HG03460 (cell line): ENCODE measurements around the gene ANO6.
A peak's percentile ranks its signal among the peaks of the same experiment; 100 is the strongest.

ENCODE experiments used
- ATAC-seq: cut with Tn5 transposase; IDR thresholded peaks from one replicate; pipeline ENCODE4 v1.9.1; 2021; ENCODE audit not compliant: unreplicated experiment

Gene ANO6

DNA sequence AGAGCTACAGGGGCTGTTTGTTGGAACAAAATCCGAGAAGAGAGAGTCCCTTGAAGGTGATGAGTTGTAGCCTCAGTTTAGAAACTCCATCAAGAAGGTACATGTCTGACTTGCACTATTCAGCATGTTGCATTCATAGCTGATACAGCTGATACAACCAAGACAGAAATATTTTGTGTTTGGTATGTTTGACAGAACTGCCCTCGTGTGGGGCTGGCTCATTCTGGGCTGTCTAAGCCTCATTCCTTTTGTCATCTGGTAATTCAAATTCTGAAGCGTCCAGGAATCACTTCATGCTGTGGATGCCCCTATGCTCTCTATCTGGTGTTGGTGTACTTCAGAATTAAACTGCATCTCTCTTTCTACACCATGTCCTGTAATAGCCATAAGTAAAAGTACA lies 126.3 kb downstream of the ANO6 start:
- no peak for ATAC-seq

DNA sequence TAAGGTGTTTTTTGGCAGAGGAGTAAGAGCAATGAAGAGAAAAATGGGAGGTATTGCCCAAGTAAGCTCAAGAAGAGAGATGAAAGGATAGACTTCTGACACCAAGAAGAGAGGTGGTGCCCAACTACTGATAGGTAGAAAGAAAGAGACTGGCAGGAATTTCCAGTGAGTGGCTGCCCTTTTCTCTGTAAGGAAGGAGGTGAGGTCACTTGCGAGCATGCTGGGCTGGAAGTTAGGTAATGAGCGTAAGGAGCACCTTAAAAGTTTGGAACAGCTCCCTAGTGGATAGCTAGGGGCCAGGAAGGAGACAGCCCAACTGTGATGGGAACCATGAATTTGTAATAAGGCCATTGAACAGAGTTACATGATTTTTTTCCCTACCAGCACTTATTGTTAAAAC lies 127.0 kb downstream of the ANO6 start:
- no peak for ATAC-seq

DNA sequence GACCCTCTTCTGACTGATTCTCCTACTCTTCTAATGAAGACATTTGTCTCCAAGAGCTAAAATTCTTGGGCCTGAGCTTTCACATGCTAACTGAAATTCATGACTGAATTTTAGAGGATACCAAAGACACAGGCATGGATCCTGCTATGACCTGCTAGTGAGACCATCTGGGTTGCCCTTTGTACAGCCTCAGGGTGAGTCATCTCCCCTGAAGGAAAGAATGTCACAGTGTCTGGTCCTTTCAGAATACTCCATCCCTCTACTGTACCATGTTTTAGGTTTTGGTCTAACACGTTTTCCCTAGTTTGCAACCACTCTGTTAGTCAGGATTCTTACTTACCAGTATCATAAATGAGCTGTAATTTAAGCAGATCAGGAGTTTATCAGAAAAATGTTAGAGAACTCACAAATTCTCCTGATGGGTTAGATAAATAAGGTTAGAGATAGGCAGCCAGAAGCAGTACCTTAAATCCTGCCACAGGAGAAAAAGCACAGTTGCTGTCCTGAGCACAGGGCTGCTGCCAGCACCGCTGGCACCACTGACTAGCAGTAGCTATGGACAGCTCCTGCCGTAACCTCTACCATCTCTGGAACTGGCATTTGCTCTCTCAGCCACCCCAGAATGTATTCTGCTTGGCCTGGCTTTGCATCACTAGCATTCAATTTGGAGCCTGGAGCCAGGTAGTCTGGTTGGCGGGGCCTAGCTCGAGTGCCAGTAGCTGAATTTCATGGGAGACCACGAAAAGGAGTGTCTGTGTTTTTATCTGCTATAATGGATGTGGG lies 127.6 kb downstream of the ANO6 start:
- ATAC-seq, result no peak

DNA sequence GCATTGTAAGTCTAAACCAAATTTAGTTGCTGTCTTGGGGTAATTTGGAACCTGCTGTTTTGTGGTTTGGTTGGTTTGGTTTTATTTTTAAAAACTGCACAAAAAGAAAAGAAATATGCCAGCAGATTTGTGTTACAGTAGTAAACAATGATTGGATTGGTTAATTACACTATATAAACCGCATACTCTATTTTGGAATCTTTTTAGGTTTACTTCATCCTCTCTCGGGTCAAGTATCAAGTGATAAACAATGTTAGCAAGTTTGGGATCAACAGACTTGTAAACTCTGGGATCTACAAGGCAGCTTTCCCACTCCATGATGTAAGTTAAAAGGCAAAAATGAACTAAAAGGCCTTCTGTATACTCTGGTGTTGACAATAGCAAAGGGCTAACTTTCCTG lies 132.4 kb downstream of the ANO6 start:
- no peak for ATAC-seq

DNA sequence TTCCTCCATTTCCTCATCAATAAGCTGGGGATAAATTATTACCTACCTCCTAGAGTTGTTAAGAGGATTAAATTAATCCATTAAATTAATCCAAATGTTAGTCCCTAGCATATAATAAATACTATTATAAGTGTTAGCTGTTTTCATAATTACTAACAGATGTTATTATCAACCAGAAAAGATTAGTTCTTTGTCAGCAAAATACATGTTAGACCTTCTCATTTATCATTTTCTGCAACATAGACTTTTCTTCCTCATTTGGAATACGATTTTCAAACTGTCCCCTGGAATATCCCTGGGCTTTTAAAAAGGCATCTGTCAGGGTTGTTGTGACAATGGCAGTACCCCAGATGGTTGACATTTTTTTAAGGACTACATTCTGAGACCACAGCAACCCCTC lies 133.1 kb downstream of the ANO6 start:
- no peak for ATAC-seq

DNA sequence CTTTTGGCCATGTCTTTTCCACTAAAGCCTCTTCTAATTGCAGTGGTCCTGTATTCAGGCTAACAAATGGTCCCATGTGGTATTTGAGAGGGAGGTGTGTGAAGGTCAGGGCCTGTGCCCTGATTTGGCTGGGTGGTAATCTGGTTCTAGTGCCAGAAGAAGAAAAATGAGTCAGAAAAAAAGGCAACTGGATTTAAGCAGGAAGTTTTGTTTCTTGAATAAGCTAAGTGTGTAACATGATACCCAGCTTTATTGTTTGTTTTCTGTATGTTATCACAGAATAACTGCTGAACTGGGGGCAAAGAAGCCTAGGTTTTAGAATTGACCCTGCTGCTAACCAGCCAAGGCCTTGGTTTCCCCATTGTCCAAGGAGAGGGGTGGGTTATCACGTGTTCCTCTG lies 134.0 kb downstream of the ANO6 start:
- ATAC-seq, result no peak

DNA sequence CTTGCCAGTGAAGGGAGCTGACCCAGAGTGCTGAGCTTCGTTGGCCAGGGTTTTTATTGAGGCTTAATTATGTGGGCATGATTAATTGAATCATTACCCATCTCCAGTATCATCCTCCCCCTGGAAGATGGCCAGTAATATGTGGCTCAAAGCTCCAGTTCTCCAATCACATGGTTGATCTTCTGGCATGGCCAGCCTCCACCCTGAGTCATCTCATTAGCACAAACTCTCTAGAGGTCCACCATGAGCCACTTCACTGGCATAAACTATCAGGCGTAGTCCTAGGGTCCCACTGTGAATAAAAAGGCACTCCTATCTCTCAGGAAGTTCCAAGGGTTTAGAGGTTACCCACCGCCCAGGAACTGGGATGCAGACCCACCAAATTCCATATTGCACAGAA lies 135.0 kb downstream of the ANO6 start:
- ATAC-seq, result no peak

DNA sequence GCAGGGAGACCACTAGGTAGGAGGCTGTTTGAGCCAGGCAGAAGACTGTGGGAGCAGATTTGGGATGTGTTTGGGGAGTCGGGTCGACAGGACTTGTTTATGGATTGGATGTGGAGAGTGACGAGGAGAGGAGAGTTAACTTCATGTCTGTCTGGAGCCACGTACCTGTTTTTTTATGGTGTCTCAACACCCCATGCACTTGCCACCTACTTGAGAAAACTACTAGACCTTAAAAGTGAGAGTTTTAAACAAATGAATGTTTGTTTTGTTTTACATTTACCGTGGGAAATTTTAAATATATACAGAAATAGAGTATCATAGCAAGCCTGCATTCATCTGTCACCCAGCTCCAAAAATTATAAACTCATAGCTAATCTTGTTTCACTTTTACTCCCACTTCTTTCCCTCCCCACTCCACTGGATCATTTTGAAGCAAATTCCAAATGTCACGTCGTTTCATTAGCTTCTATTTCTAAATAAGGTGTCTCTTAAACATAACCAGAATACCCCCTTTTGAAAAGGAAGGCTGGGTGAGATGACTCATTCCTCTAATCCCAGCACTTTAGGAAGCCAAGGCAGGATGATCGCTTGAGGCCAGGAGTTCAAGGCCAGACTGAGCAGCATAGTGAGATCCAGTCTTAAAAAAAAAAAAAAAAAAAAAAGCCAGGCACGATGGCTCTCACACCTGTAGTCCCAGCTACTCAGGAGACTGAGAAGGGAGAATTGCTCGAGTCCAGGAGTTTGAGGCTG lies 136.2 kb downstream of the ANO6 start:
- no peak for ATAC-seq

DNA sequence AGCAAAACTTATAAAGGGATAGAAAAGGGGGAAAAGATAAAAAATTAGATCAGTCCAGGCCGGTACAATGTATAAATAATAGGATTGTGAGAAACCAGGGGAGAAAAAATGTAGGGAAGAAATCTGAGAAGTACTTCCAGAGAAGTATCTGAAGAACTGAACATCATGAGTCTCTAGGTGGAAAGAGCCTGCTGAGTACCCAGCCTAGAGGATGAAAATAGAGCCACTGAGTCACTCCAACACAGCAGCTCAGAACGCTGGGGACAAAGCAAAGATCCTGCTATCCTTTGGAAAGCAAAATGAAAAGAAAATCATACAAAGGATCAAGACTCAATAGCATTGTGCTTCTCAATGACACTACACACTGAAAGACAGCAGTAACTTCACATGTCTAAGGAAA lies 138.0 kb downstream of the ANO6 start:
- ATAC-seq, result no peak

DNA sequence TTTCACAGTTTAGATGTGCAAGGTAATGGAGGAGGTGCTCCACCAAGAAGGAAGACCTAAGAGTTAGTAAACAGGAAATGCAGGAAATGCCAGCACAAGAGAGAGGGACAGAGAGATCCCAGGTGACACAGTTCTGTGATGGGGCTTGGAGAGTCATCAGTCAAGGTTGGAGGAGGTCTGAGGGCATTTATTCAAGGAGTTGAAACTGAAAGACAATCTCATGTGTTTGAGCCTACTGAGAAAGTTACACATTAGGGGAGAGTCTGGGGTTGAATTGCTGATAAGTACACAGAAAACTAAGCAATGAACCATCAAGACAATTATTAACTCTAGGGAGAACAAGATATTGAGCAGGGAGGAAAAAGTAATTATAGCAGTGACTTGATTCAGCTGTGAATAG lies 138.5 kb downstream of the ANO6 start:
- peak; percentile 97 for ATAC-seq

DNA sequence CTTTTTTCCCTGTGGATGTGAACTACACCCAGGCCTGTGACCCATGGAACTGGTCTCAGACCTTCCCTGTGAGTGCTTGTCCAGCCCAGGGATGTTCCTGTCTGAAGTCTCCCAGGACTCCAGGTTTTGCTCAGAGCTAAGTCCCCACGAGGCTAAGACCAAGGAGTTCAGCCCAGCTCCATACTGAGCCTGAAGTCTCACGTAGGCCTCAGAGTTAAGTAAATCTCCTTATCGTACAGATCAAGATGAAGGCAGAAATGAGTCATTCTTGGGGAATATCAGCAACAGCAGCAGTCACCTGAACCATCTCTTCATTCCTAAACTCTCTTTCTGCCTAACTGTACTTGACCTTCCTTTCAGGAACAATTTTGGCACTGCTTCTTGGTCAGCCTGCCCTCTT lies 139.8 kb downstream of the ANO6 start:
- no peak for ATAC-seq

DNA sequence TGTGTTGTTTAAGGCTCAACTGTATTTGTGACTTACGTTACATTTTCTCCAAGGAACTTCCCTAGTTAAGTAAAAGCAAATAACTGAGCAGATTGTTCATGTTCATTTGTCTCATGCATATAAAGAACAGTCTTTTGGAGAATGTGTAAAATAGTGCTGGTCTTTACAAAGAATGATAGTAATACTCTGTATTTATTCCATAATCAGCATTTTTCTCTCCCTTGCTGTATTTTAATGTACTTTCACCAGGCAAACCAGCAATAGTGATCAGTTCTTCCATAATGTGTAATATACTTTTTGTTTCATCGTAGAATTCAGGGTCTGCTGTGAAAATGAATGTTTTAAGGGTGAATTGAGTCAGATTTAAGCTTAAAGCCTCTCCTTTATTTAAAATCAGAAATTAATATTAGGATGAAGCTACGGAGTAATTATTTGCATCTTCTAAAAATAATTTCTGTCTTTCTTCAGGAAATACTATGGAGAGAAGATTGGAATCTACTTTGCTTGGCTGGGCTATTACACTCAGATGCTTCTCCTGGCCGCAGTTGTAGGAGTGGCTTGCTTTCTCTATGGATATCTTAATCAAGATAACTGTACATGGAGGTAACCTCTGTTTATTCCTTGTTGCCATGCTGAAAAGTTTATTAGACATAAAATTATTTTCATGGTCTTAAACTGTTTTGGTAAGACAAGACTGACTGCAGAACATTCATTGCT lies 141.1 kb downstream of the ANO6 start:
- no peak for ATAC-seq

DNA sequence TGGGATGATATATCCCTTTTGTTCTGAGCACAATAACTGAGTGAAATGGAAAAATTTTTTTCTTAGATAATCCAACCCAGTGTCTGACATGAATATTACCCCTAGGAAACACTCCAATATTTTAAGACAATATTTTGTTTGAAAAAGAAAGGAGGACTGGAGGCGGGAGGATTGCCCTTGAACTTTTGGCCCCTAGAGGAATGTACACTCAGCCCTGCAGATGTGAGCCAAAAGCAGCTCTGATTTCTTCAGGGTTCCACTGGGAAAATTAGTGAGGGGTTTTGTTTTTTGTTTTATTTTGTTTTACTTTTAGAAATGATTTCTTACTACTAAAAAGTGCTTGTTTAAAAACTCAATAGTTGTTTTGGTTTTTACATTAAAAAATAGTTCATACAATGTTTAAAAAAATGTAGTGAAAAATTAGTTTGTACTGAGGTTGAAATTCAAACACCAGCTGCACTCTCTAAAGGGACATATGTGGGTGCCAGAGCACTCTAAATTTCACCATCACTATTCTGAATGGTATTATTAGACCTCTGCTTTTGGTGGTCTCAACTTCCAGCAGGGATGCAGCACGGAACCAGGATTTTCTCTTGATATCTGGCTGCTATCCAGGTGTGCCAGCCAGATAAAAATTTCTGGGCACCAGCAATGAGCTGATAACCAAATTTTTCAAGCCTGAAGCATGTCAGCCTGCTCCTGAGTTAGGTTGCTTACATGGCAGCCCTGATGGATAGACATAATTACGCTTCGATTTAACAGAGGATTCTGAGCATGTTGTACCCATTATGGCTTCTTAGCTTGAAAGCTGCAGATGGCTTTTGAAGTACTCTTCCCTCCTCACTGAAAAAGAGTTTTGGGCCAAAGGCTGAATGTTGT lies 141.9 kb downstream of the ANO6 start:
- no peak for ATAC-seq

DNA sequence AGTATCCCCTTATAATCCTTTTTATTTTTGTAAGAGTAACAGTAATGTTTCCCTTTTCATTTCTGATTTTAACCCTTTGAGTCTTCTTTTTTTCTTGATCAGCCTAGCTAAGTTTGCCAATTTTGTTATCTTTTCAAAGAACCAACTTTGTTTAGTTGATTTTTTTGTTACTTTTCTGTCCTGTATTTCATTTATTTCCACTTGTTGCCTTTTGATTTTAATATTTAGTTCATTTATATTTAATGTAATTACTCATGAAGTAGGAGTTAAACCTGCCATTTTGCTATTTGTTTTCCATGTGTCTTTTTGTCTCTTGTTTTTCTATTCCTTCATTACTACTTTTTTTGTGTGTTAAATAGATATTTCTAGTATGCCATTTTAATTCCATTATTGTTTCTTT lies 146.4 kb downstream of the ANO6 start:
- no peak for ATAC-seq

DNA sequence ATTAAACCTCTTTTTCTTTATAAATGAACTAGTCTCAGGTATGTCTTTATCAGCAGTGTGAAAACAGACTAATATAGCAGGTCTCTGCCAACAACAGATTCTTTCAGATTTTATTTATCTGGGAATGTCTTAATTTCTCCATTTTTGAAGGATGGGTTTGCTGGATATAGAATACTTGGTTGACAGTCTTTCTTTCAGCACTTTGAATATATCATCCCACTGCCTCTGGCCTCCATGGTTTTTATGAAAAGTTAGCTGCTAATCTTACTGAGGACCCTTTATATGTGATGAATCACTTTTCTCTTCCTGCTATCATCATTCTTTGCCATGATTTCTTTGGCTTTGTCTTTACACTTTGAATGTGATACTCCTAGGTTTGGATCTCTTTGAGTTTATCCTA lies 148.0 kb downstream of the ANO6 start:
- no peak for ATAC-seq

DNA sequence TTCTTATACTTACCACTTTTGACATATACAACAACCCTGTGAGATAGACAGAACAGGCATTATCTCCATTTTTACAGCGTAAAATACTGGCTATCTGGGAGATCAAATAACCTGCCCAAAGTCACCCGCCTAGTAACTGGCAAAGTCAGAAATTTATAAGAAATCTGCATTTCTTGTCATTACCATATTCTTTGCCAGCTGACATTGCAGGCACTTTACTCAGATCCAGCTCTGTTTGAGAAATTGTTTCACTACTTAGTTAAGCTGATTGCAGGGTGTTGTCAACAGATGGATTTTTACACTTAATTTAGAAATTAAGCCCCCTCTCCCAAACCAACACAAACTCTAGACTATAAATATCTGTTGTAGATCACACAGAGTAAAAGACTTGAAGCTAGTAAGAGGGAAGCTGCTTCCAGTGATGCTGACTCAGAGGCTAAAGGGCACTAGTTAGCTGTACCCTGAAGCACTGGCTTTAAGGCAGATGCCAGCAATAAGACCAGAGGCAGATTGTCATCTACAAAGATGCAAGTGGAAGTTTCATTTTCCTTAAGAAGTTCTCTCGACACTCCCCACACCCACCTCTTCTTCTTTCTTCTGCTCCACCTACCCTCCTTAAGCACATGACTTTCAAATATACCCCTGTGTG lies 153.1 kb downstream of the ANO6 start:
- ATAC-seq, result no peak

DNA sequence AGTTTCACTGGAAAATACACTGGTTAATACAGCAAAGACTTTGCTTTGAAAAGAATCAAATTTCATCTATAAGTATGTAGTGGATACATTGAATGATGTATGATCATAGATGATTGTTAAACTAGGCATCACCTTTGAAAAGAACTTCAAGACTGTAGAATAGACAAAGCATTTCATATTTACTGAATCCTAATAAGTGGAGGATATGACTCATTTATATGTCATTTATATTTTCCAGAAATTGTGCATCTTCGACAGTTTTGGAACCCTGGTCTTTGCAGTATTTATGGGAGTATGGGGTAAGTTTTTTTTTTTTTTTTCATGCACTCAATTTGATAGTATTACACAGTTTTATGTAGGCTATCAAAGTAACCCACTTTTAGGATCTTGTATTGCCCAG lies 161.9 kb downstream of the ANO6 start:
- ATAC-seq, result no peak

DNA sequence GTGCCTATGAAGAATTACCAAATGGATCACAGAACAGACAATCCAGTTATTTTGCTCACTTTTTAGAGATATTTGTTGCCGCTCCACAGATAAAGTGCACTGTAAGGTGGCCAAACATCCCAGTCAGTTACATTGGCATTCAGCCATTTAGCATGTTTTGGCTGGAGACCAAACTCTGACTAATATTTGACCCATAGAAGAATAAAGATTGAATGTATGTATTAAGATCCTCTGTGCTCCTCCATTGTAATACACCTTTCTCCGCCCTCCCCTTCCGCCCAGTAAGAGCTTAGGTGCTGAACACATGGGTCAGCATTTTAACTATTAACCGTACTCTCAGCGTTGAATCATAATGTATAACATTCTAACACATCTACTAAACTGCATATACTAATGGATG lies 163.4 kb downstream of the ANO6 start:
- no peak for ATAC-seq

DNA sequence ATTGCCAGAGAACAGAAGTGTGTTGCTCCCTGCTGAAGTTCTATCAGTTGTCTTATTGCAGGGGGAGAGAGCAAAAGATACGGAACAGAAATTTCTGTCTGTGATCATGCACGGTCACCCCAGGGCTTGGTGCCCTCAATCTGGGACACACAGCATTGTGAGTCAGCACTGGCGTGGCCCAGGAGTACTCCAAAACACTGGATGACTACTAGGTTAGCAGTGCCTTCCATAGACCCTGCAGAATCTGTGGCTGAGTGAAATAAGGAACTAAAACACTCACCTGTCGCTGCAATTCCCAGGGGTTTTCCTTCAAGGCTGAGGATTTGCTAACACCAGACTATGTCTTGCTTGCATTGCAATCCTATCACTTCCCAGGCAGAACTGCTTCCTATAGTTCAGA lies 165.5 kb downstream of the ANO6 start:
- no peak for ATAC-seq

DNA sequence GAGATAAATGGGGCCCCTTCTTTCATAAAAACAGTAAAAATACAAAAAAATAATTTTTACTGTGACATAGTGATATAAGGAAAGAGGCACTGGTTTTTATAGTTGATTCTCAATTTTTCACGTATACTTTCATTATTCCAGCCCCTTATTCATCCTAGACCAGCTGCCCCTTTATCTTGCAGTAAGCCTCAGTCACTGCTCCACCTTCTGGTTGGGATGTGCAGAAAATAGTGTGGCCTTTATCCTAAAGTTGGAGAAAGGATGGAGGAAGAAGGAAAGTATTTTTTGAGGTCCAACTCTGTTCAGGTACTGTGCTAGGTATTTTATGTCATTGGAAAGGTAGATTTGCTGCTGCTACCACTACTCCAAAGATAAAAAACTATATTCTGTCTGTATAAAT lies 172.7 kb downstream of the ANO6 start:
- ATAC-seq, result no peak

DNA sequence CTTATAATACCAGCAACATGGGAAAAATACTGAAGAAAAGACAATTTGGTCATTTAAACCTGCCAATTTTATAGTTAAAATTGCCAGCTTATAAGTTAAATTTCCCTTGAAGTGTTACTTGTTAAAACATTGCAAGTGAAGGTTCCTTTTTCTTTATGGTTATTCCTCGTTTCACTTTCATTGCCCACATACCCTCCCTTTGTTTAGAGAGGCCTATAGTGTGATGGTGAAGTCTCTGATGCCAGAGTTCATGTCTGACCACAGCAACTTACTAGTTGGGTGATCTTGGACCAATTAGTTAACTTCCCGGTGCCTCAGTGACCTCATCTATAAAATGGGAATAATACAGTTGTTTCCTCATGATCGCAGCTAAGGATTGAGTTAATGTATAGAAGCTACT lies 173.5 kb downstream of the ANO6 start:
- ATAC-seq, result no peak
